ENCODE results near the gene U2AF2.
A peak's percentile ranks its signal among the peaks of the same experiment; 100 is the strongest.

U2AF2 gene

GRCh38 chr19:55654868-55655647 lies at the start of gene U2AF2:
Gene U2AF2 (plus strand): TSS chr19:55655035. CDS start chr19:55655105, 70 bp downstream.
- peak; percentile 96 to 98 for DNase-seq (ENCODE audit: low read depth in 1 of 2, low spot score in 1 of 2)

GRCh38 chr19:55605207-55605636 lies 49.6 kb upstream of the U2AF2 start:
- DNase-seq (ENCODE audit: low read depth in 1 of 2, low spot score in 1 of 2), result peak; percentile 97 to 98

GRCh38 chr19:55605637-55606470 lies 49.0 kb upstream of the U2AF2 start, which contains the start of gene ZNF865:
Gene ZNF865 (plus strand): TSS chr19:55605647. CDS start chr19:55613619, 7,972 bp downstream.
- peak; percentile 44 to 46 for DNase-seq (ENCODE audit: low read depth in 1 of 2, low spot score in 1 of 2)

DNA sequence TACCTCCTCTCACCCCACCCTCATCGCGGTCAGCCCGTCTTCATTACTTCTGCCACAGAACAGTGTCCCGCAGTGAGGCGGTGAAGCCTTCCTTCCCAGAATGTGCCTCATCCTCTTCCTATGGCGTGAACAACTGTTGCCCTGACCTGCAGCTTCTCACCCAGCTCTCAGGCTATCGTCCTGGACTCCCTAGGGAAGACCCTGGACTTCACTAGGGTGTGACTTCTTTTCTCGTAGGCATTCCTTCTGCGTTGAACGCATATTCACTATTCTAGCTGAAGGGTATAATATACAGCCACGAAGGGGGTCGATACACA lies 48.4 kb upstream of the U2AF2 start:
- DNase-seq (ENCODE audit: low read depth in 1 of 2, low spot score in 1 of 2), result no peak

DNA sequence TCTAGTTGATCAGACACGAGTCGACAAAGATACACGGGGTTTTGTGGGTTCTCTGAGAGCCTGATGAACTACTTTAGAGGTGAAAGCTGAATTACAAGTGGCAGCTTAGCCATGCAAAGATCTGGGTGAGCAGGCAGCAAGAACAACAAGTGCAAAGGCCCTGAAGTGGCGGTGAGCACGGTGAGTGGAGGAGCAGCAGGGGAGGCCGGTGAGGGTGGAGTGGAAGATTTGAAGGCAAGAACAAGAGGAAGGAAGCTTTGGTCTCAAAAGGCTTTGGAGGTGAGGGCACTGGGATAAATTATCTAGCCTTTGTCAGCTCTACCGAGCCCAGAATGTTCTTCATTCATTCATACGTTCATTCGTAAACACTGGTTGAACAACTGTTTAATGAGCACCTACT lies 48.0 kb upstream of the U2AF2 start:
- DNase-seq (ENCODE audit: low read depth in 1 of 2, low spot score in 1 of 2), result no peak

GRCh38 chr19:55609326-55609725 lies 45.5 kb upstream of the U2AF2 start:
- no peak for DNase-seq (ENCODE audit: low read depth in 1 of 2, low spot score in 1 of 2)

- no peak for DNase-seq (ENCODE audit: low read depth in 1 of 2, low spot score in 1 of 2)
Observed at GRCh38 chr19:55611300-55611982, 43.4 kb upstream of the U2AF2 start.

DNA sequence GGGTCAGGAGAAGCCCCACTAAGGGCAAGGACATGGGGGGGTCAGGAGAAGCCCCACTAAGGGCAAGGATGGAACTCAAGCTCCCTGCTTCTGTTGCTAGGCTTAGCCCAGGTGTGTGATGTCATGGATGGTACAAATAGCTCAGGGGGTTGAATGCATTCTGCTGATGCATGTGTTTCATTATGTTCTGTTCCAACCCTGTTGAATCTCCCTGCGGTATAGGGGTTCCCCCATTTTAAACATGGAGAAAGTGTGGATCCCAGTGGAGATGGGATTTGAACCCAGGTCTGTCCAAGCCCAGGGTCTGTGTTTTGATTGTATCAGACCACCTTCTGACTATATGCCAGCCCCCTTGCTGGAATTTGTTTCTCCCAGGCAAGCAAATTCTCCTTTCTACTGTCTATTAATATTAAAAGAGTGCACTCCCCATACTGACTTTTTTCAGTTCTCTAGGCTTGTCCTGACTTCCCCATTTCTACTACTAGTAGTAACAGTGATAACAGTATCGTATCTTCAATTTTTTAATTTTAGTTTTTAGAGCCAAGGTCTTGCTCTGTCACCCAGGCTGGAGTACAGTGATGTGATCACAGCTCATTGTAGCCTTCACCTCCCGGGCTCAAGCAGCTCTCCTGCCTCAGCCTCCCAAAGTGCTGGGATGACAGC lies 42.7 kb upstream of the U2AF2 start:
- no peak for DNase-seq (ENCODE audit: low read depth in 1 of 2, low spot score in 1 of 2)

GRCh38 chr19:55613396-55613795 lies 41.4 kb upstream of the U2AF2 start:
- no peak for DNase-seq (ENCODE audit: low read depth in 1 of 2, low spot score in 1 of 2)

GRCh38 chr19:55613930-55614710 lies 40.7 kb upstream of the U2AF2 start:
- DNase-seq (ENCODE audit: low read depth in 1 of 2, low spot score in 1 of 2), result no peak

GRCh38 chr19:55614711-55615542 lies 39.9 kb upstream of the U2AF2 start:
- DNase-seq (ENCODE audit: low read depth in 1 of 2, low spot score in 1 of 2), result no peak

DNA sequence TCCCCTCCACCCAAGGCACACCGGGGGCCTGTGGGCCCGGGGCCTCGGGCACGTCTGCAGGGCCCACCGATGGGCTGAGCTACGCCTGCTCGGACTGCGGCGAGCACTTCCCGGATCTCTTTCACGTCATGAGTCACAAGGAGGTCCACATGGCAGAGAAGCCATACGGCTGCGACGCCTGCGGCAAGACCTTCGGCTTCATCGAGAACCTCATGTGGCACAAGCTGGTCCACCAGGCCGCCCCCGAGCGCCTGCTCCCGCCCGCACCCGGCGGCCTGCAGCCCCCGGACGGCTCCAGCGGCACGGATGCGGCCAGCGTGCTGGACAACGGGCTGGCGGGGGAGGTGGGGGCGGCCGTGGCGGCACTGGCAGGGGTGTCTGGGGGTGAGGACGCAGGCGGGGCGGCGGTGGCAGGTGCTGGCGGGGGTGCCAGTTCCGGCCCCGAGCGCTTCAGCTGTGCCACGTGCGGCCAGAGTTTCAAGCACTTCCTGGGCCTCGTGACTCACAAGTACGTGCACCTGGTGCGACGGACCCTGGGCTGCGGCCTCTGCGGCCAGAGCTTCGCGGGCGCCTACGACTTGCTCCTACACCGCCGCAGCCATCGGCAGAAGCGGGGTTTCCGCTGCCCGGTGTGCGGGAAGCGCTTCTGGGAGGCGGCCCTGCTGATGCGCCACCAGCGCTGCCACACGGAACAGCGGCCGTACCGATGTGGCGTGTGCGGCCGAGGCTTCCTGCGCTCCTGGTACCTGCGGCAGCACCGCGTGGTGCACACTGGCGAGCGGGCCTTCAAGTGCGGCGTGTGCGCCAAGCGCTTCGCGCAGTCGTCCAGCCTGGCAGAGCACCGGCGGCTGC lies 39.1 kb upstream of the U2AF2 start:
- no peak for DNase-seq (ENCODE audit: low read depth in 1 of 2, low spot score in 1 of 2)

DNA sequence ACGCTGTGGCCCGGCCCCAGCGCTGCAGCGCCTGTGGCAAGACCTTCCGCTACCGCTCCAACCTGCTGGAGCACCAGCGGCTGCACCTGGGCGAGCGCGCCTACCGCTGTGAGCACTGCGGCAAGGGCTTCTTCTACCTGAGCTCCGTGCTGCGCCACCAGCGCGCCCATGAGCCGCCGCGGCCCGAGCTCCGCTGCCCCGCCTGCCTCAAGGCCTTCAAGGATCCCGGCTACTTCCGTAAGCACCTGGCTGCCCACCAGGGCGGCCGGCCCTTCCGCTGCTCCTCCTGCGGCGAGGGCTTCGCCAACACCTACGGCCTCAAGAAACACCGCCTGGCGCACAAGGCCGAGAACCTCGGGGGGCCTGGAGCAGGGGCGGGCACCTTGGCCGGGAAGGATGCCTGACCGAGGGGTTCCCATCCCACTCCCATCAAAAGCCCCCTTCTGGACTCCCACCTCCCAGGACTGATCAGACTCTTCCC lies 38.4 kb upstream of the U2AF2 start:
- no peak for DNase-seq (ENCODE audit: low read depth in 1 of 2, low spot score in 1 of 2)

DNA sequence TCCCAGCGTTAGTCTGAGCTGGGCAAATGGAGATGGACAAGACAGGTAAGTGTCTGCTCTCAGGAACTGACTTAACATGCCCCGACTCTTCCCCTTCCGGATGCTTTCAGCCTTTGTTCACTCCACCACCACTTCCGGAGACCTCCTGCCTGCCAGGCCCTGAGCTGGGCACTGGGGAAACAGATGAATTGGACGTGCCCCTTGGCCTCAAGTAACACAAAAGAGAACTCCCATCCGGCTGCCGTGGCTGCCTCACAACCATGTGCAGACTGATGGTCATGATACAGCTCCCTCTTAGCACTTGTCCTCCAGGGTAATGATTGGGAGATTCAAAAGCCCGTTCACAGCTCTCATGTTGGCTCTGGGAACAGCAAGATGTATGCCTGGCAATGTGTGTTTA lies 37.4 kb upstream of the U2AF2 start:
- no peak for DNase-seq (ENCODE audit: low read depth in 1 of 2, low spot score in 1 of 2)

GRCh38 chr19:55618426-55618825 lies 36.4 kb upstream of the U2AF2 start:
- no peak for DNase-seq (ENCODE audit: low read depth in 1 of 2, low spot score in 1 of 2)

GRCh38 chr19:55619286-55619685 lies 35.5 kb upstream of the U2AF2 start:
- DNase-seq (ENCODE audit: low read depth in 1 of 2, low spot score in 1 of 2), result no peak

- no peak for DNase-seq (ENCODE audit: low read depth in 1 of 2, low spot score in 1 of 2)
Observed at GRCh38 chr19:55620410-55621204, 34.2 kb upstream of the U2AF2 start.

DNA sequence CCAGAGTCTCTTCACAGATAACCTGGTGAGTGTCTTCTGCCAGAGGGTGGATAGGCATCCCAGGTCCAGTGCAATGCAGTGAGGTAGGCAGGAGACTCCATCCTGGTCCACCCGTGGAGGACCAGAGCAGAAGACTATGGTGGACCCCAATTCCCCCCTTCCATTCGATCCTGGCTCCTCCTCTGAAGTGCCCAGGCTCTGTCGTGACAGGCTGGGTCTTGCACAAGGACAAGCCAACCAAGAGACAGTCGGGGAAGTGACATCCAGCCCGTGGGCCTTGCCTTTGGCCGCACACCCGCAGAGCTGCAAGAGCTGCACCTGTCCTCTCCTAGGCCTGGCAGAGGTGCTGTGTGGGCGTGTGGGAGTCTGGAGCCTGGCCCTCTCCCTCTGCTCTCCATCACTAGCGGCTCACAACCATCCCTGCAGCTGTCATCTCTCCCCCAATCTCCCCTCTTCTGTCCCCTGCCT lies 33.6 kb upstream of the U2AF2 start:
- no peak for DNase-seq (ENCODE audit: low read depth in 1 of 2, low spot score in 1 of 2)
